H1 (cell line): ENCODE results near the gene CRTC1. TPM values are rescaled to one million over a fixed set of nuclear protein-coding genes. Genes with fewer than 3 reads are reported as not detected.

Source experiments
- ATF3 ChIP-seq: IDR thresholded peaks from 2 replicates; pipeline ENCODE4 v1.6.1; 2011; ENCODE audit warnings: low read depth, mild to moderate bottlenecking, low read length; ENCODE audit not compliant: insufficient read depth
- CHD7 ChIP-seq: fragments of 300-600 bp; sonication (generic); IDR thresholded peaks from 2 replicates; pipeline ENCODE4 v1.7.1; 2012; ENCODE audit warnings: low read length, moderate library complexity, mild to moderate bottlenecking, inconsistent platforms; ENCODE audit not compliant: insufficient replicate concordance
- FOSL1 ChIP-seq: IDR thresholded peaks from 2 replicates; pipeline ENCODE4 v1.6.1; 2011; ENCODE audit warnings: mild to moderate bottlenecking, low read depth, low read length, moderate library complexity; ENCODE audit not compliant: insufficient read depth
- KDM1A ChIP-seq: fragments of 200-600, 300-600 bp; sonication (generic); IDR thresholded peaks from 2 replicates; pipeline ENCODE4 v1.7.1; 2016; ENCODE audit warnings: mild to moderate bottlenecking, low read length, borderline replicate concordance
- KDM5A ChIP-seq: fragments of 200-600 bp; IDR thresholded peaks from 2 replicates; pipeline ENCODE4 v1.7.1; 2012; ENCODE audit warnings: mild to moderate bottlenecking, low read length, inconsistent platforms, mixed read lengths
- POLR2A ChIP-seq, 2 experiments: IDR thresholded peaks; 1 replicate in 1 of 2; 2 replicates in 1 of 2; pipeline ENCODE4 v1.6.1; 2011; ENCODE audit warnings: low read depth in 2 of 2, low read length in 2 of 2, mild to moderate bottlenecking in 2 of 2; ENCODE audit errors: control extremely low read depth in 1 of 2
- POLR2AphosphoS5 ChIP-seq: IDR thresholded peaks from 2 replicates; pipeline ENCODE4 v1.6.1; 2011; ENCODE audit warnings: low read depth, low read length
- POU5F1 ChIP-seq: IDR thresholded peaks from 2 replicates; pipeline ENCODE4 v1.6.1; 2011; ENCODE audit warnings: low read depth, mild to moderate bottlenecking, low read length, moderate library complexity
- USF2 ChIP-seq: IDR thresholded peaks from 2 replicates; pipeline ENCODE4 v1.6.1; 2011; ENCODE audit warnings: low read length, improper control_type of control experiment
- ZNF274 ChIP-seq: IDR thresholded peaks from 2 replicates; pipeline ENCODE4 v1.7.0; 2012; ENCODE audit warnings: low read length, borderline replicate concordance; ENCODE audit errors: extremely low read depth
- polyA plus RNA-seq, 7 experiments: library from polyadenylated mRNA; depleted of rRNA in 3 of 7; stranded (reverse) in 5 of 7; unstranded in 2 of 7; fragments of >200 nt in 5 of 7; fragments of 200-250 nt in 2 of 7; gene quantifications; 1 replicate in 5 of 7; 2 replicates in 1 of 7; 4 replicates in 1 of 7; pipeline versions ENCODE4 v1.2.1 to v1.2.3, GENCODE V29; 2011 to 2013; ENCODE audit warnings: missing spikeins in 2 of 7, mixed read lengths in 2 of 7
- total RNA-seq: library from RNA; stranded (reverse); fragmentation: NEBNext Ultra II Directional; extraction: Animal tissue kit (Norgen Biotek cat#: 25700); gene quantifications from 2 replicates; pipeline ENCODE4 v1.2.1, GENCODE V29; 2021

Gene CRTC1
- total and polyA plus RNA-seq, 2 of the 8 experiments (the other 6 are each of a cell fraction or from before 2014, with no cell fraction given), result 2.9 to 8.5 TPM

- TF ChIP-seq CHD7, result no peak
- TF ChIP-seq USF2, result no peak
- TF ChIP-seq POU5F1, result no peak
- no peak for TF ChIP-seq ATF3
- no peak for TF ChIP-seq POLR2AphosphoS5
- no peak for TF ChIP-seq KDM1A
- TF ChIP-seq KDM5A, result no peak
- no peak for TF ChIP-seq ZNF274
- TF ChIP-seq FOSL1, result no peak
- TF ChIP-seq POLR2A (IDR thresholded peaks at IDR 0.05; ENCODE audit: control extremely low read depth in 1 of 2, low read depth in 2 of 2, low read length in 2 of 2), result no peak
Observed at GRCh38 chr19:18737954-18738351, 54.5 kb downstream of the CRTC1 start (continued).
